Right cardiac atrium (tissue), 5 donors: ENCODE results near the gene RAPGEF5. TPM values are rescaled to one million over a fixed set of nuclear protein-coding genes. Genes with fewer than 3 reads are reported as not detected.

Source experiments
- ATAC-seq, 2 donors: fragments of 200-7000 bp; cut with Tn5 transposase; one replicate each; pipeline versions ENCODE4 v1.8.0 to v1.9.1; 2020; ENCODE audit warnings: moderate library complexity in 2 of 2, mild to moderate bottlenecking in 1 of 2
- DNase-seq, 3 donors: peaks; one replicate each; pipeline ENCODE4 v3.0.0-alpha.2; 2020
- H3K27ac ChIP-seq: one replicate; pipeline ENCODE4 v1.5.1; 2013; ENCODE audit warnings: mild to moderate bottlenecking, low read length, control low read depth, moderate library complexity
- H3K27me3 ChIP-seq: one replicate; pipeline ENCODE4 v1.6.1; 2013; ENCODE audit not compliant: control insufficient read depth, insufficient read depth
- H3K4me1 ChIP-seq: one replicate; pipeline ENCODE4 v1.6.1; 2013; ENCODE audit warnings: low read length; ENCODE audit not compliant: control insufficient read depth, insufficient read depth
- H3K4me3 ChIP-seq: one replicate; pipeline ENCODE4 v1.5.1; 2013; ENCODE audit warnings: low read length, control low read depth
- H3K9me3 ChIP-seq: one replicate; pipeline ENCODE4 v1.6.1; 2013; ENCODE audit warnings: low read length; ENCODE audit not compliant: control insufficient read depth
- WGBS: extraction: QIAGEN DNeasy Blood & Tissue Kit; methylation state at CpG from one replicate; pipeline ENCODE4 v1.1.7; 2013; 5-methylcytosine and 5-hydroxymethylcytosine counted together
- intact Hi-C, 4 donors: fragments of 100-400 bp; cut with DNase I; formaldehyde crosslinking; loops; one replicate each; pipeline versions ENCODE4 v1.11.0 to v1.14.0; 2022 to 2023
- polyA plus RNA-seq: library from polyadenylated mRNA; stranded (reverse); fragments of 200-250 nt; gene quantifications from one replicate; pipeline ENCODE4 v1.2.3, GENCODE V29; 2013
- total RNA-seq, 4 donors: library from RNA; stranded (reverse); fragmentation: NEBNext Ultra II Directional; extraction: Animal tissue kit (Norgen Biotek cat#: 25700); gene quantifications; one replicate each; pipeline ENCODE4 v1.2.1, GENCODE V29; 2021
- donor health status: healthy with polysubstance abuse.
- donor health status: DM: no; HTN: yes; CAD: no.
- donor health status: DM: no; HTN: no; CAD: no.
- donor health status: DM: no; HTN: yes; CAD: no; lungs with severe emphysema.
- donor health status: DM: yes; HTN: yes; CAD: no.

Gene RAPGEF5
- total and polyA plus RNA-seq, 5 donors = 8.7 to 30.8 (median 27.2) TPM

- Histone ChIP-seq H3K9me3 (no peaks in the 10 kb centered on the region), H3K4me3 (no peak overlapping the region), H3K27ac (no peak overlapping the region), H3K27me3 (no peaks in the 10 kb centered on the region), H3K4me1 (no peaks in the 10 kb centered on the region)
- DNase-seq (no peak), ATAC-seq (no peak)
- intact Hi-C loops = no loop called here
- 96% methylated on average over 3 of the region's 3 CpGs for WGBS
Observed at GRCh38 chr7:22344655-22345054, 12.3 kb downstream of the RAPGEF5 start.

- H3K4me1 ChIP-seq = no peaks in the 10 kb centered on the region
- ATAC-seq (no peak), DNase-seq (no peak)
- intact Hi-C loops = no loop called here
- H3K27ac ChIP-seq = no peak overlapping the region
- H3K27me3 ChIP-seq = no peaks in the 10 kb centered on the region
- H3K4me3 ChIP-seq = no peak overlapping the region
- WGBS = 95% methylated on average over 7 of the region's 7 CpGs
- H3K9me3 ChIP-seq = no peaks in the 10 kb centered on the region
Observed at GRCh38 chr7:22343612-22344011, 13.3 kb downstream of the RAPGEF5 start.

- Histone ChIP-seq H3K27me3 (no peaks in the 10 kb centered on the region), H3K9me3 (no peaks in the 10 kb centered on the region), H3K4me1 (no peaks in the 10 kb centered on the region), H3K4me3 (no peak overlapping the region), H3K27ac (no peak overlapping the region)
- 93% methylated on average over 5 of the region's 5 CpGs for whole genome bisulfite sequencing
- DNase-seq = no peak
- no peak for ATAC-seq
- intact Hi-C loops = no loop called here
Observed at GRCh38 chr7:22343071-22343470, 13.9 kb downstream of the RAPGEF5 start.

- intact Hi-C loops = no loop called here
- H3K27ac ChIP-seq = no peak overlapping the region
- H3K9me3 ChIP-seq = no peaks in the 10 kb centered on the region
- H3K4me3 ChIP-seq = no peak overlapping the region
- no peaks in the 10 kb centered on the region for H3K27me3 ChIP-seq
- no peaks in the 10 kb centered on the region for H3K4me1 ChIP-seq
- no peak for ATAC-seq
- DNase-seq = no peak
- WGBS = 85% methylated on average over 2 of the region's 2 CpGs
Observed at GRCh38 chr7:22339725-22340390, 17.1 kb downstream of the RAPGEF5 start.

GRCh38 chr7:22338877-22339276, 18.1 kb downstream of the RAPGEF5 start:
- ATAC-seq (no peak), DNase-seq (no peak)
- H3K9me3 ChIP-seq = no peaks in the 10 kb centered on the region
- 78% methylated on average over 7 of the region's 7 CpGs for WGBS
- H3K4me3 ChIP-seq = no peak overlapping the region
- intact Hi-C loops = no loop called here
- no peak overlapping the region for H3K27ac ChIP-seq
- H3K4me1 ChIP-seq = no peaks in the 10 kb centered on the region
- H3K27me3 ChIP-seq = no peaks in the 10 kb centered on the region

- no peak for ATAC-seq
- Histone ChIP-seq H3K4me3 (no peak overlapping the region), H3K4me1 (no peaks in the 10 kb centered on the region), H3K27me3 (no peaks in the 10 kb centered on the region), H3K27ac (no peak overlapping the region), H3K9me3 (no peaks in the 10 kb centered on the region)
- no peak for DNase-seq
- WGBS = 42% methylated on average over 2 of the region's 2 CpGs
- intact Hi-C loops = no loop called here
Observed at GRCh38 chr7:22338411-22338810, 18.5 kb downstream of the RAPGEF5 start.

GRCh38 chr7:22333680-22334141, 23.2 kb downstream of the RAPGEF5 start:
- 72% methylated on average over 15 of the region's 15 CpGs for WGBS
- Histone ChIP-seq H3K4me3 (no peak overlapping the region), H3K4me1 (no peaks in the 10 kb centered on the region), H3K9me3 (no peaks in the 10 kb centered on the region), H3K27me3 (no peaks in the 10 kb centered on the region), H3K27ac (no peak overlapping the region)
- no peak for ATAC-seq
- peak in 1 of 3 donors; percentile 29 for DNase-seq
- intact Hi-C loops = no loop called here

- no peak overlapping the region for H3K4me3 ChIP-seq
- no peaks in the 10 kb centered on the region for H3K9me3 ChIP-seq
- ATAC-seq (no peak), DNase-seq (no peak)
- 66% methylated on average over 3 of the region's 3 CpGs for whole genome bisulfite sequencing
- no peak overlapping the region for H3K27ac ChIP-seq
- no peaks in the 10 kb centered on the region for H3K27me3 ChIP-seq
- intact Hi-C loops = no loop called here
- no peaks in the 10 kb centered on the region for H3K4me1 ChIP-seq
Observed at GRCh38 chr7:22332461-22332870, 24.5 kb downstream of the RAPGEF5 start.

- no peak overlapping the region for H3K4me3 ChIP-seq
- intact Hi-C loops = no loop called here
- WGBS = 92% methylated on average over 1 of the region's 1 CpG
Observed at GRCh38 chr7:22331704-22332103, 25.2 kb downstream of the RAPGEF5 start.

GRCh38 chr7:22330903-22331302, 26.1 kb downstream of the RAPGEF5 start:
- no peak for DNase-seq
- 81% methylated on average over 8 of the region's 8 CpGs for WGBS

More at GRCh38 chr7:22331704-22332103, 25.2 kb downstream of the RAPGEF5 start:
- no peaks in the 10 kb centered on the region for H3K4me1 ChIP-seq
- no peak overlapping the region for H3K27ac ChIP-seq
- no peaks in the 10 kb centered on the region for H3K9me3 ChIP-seq
- DNase-seq = no peak
- ATAC-seq = no peak
- H3K27me3 ChIP-seq = no peaks in the 10 kb centered on the region

GRCh38 chr7:22329816-22330524, 27.0 kb downstream of the RAPGEF5 start:
- Histone ChIP-seq H3K27ac (no peak overlapping the region), H3K27me3 (no peaks in the 10 kb centered on the region), H3K4me1 (no peaks in the 10 kb centered on the region), H3K4me3 (no peak overlapping the region), H3K9me3 (no peaks in the 10 kb centered on the region)
- intact Hi-C loops = no loop called here
- ATAC-seq (peak in 1 of 2 donors; percentile 33), DNase-seq (no peak)
- 59% methylated on average over 4 of the region's 4 CpGs for WGBS

More at GRCh38 chr7:22330903-22331302, 26.1 kb downstream of the RAPGEF5 start:
- ATAC-seq = no peak
- H3K4me3 ChIP-seq = no peak overlapping the region
- H3K4me1 ChIP-seq = no peaks in the 10 kb centered on the region
- no peaks in the 10 kb centered on the region for H3K27me3 ChIP-seq
- H3K9me3 ChIP-seq = no peaks in the 10 kb centered on the region
- H3K27ac ChIP-seq = no peak overlapping the region
- intact Hi-C loops = no loop called here
